Fibroblast of skin of back (primary cell): Measurements from ENCODE around the gene PLCG1.

Experiments used
- DNase-seq: peaks from one replicate; pipeline ENCODE4 v3.0.0-alpha.2; 2013

The PLCG1 gene

DNA sequence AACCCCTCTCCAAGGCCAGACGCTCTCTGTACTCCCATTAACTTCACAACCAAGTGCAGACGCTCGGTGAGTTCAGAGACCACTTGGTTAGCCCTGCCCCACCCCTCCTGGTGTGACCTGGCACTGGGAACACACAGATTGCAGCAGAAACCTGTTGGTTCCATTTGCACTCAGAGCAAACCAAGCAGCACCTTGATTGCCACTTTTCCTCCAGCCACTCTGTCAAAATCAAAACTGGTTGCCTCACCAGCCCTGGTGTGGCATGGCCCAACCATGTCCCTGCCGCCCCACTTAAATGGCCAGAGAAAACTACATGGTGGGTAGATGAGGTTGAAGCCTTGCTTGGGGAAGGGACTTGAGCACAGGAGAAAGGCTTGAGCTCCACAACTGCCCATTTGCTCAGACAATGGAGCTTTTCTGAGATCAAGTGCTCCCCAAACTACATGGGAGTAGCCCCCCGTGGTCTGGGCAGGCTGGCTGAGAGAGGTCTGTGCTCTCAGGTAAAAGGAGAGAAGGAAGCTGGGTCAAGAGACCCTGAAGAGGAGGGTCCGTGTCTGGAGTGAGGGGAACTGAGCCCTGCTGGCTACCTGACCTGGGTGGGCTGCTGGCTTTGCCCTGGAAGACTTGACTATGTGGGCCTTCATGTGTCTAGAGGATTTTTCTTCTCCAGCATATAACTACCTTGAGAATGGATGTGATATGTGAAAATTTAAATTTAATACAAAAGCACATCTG lies 43.4 kb downstream of the PLCG1 start:
- DNase-seq = no peak

DNA sequence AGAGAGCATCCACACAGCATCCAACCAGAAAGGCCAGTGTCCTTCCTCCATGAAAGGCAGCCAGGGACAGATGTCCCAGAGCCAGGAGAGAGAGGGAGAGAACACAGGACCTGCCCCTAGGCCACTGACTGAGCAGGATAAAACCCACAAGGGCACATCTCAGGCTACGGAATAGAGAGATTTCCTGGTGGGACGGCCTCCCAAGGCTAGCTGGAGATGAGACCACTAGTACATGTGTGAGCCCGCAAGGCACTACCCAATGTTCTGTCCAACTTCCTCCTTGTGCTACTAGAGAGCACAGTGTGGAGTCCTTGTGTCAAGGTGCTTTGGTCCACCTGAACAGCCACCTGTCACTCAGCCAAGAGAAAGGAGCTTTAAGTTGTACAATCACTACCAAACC lies 44.2 kb downstream of the PLCG1 start:
- DNase-seq = no peak

DNA sequence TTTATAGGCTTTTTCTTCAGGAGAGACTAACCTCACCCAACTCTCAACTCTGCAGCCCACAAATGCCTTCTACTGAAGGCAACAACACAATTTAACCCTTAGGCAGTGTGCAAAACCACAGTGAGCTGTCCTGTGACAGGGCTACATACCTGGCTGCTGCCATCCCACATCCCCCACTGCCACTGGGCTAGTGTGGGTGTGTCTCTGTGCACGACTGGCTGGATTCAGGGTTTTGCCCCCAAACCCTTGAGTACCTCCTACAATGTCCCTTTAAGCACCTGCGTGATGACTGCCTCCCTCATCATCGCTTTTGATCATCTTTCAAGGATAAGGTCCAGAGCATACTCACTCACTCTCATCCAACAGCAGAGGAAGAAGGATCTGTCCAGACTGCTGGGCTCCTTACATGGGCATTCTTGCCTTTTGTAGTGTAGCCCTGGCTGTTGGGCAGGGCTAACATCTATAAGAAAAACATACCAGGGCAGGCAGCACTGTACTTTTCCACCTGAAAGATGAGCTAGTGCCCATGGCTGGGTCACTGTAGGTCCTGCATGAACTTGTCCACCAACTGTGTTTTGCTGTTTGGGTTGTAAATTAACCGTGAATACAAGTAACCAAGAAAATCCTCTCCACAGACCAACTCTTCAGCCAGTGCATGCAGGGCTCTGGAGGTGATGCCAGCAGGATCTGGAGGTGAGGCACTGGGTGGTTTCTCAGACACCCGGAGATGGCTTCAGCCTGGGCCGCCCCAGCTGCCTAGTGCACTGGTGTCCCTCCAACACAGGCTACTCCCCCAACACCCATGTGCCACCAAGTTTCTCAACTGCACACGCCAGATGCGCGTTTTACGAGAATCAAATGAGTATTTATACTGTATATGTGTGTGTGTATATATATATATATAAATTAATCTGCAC lies 45.2 kb downstream of the PLCG1 start:
- DNase-seq = no peak

- DNase-seq = no peak
Observed at GRCh38 chr20:41183391-41183790, 46.0 kb downstream of the PLCG1 start.

DNA sequence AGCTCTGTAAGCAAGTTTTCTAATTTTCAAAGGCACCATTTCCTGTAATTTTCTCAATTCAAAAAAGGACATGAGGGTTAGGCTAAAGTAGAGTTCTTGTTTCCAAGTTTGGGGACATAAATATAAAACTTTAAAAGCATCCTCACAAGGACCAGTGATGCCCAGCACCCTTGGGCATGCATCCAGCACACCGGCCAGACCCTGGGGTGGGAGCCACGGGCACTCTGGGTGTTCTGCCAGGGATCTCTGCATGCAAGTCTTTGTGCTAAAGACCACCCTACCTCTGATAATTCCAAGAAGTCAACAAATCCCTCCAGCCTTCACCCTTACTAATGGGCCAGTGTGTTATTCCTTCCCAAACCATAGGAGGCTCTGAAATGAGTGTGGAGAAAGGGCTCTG lies 46.5 kb downstream of the PLCG1 start:
- no peak for DNase-seq

DNA sequence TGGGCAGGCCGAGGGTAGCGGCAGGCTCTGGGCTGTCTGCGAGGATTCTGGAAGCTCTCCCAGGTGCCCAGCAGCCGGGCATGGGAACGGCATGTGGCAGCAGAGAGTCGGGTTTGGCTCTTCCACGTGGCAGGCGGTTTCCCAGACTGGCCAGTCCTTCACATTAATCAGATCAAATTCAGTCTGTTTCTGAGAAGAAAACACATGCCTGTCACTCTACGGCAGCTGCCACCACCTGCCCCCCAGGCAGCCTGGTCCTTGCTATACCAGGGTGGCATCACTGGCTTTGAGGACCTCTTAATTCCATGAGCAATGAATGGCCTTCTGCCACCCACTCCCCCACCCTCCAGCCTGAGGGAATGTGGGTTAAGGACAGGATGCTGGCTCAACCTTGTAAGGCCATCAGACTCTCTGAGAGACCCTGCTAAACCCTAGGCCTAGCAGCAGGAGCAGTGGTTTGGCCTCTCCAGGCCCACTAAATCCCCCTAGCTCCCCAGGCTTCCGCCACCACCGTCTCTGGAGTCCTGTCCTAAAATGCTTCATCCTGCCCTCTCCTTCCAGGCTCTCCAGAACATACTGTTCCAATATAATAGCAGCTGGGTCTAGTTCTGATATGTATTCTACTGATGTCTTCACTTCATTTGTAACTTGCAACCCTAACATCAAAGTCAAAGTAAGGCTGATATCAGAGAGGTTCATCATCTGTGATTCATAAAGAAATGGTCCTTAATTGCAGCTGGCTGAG lies 47.8 kb downstream of the PLCG1 start:
- DNase-seq = no peak

DNA sequence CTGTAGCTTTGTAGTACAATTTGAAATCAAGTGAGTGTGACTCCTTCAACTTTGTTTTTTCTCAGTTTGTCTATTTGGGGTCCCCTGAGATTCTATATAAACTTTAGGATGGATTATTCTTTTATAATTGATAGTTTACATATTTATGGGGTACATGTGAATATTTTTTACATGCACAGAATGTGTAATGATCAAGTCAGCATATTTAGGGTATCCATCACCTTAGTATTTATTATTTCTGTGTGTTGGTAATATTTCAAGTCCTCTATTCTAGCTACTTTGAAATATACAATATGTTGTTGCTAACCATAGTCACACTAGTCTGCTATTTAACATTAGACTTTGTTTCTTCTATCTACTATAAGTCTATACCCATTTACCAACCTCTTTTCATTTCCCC lies 50.3 kb downstream of the PLCG1 start:
- DNase-seq = no peak

GRCh38 chr20:41191562-41192500 lies 54.5 kb downstream of the PLCG1 start:
- DNase-seq = no peak

GRCh38 chr20:41192575-41192974 lies 55.2 kb downstream of the PLCG1 start:
- no peak for DNase-seq

DNA sequence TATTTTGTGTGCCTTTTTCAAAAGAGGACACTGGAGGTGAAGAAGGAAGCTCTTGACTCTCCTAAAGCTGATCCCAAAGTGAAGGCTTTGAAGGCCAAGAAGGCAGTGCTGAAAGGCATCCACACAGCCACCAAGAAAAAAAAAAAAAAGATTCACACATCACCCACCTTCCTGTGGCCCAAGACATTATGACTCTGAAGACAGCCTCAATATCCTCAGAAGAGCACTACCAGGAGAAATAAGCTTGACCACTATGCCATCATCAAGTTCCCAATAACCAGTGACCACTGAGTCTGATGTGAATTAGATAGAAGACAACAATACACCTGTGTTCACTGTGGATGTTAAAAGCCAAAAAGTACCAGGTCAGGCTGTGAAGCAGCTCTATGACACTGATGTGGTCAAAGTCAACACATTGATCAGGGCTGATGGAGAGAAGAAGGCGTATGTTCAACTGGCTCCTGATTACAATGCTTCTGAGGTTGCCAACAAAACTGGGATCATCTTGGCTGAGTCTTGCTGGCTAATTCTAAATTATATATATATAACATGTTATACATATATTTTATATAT lies 59.4 kb downstream of the PLCG1 start:
- DNase-seq = no peak

DNA sequence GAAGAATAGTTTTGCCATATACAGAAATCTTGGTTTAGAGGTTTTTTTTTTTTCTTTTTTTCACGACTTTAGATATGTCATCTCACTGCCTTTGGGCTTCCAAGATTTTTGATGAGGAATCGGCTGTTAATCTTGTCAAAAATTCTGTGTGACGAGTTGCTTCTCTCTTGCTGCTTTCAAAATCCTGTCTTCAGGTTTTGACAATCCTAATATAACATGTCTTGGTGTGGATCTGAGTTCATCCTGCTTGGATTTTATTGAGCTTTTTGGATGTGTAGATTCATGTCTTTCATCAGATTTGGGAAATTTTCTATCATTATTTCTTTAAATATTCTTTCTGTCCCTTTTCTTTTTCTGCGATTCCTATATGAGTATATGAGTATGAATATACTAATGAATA lies 61.1 kb downstream of the PLCG1 start:
- no peak for DNase-seq

GRCh38 chr20:41200446-41201202 lies 63.3 kb downstream of the PLCG1 start:
- no peak for DNase-seq

GRCh38 chr20:41201760-41202159 lies 64.4 kb downstream of the PLCG1 start:
- DNase-seq = no peak

GRCh38 chr20:41202426-41202825 lies 65.1 kb downstream of the PLCG1 start:
- DNase-seq = no peak

DNA sequence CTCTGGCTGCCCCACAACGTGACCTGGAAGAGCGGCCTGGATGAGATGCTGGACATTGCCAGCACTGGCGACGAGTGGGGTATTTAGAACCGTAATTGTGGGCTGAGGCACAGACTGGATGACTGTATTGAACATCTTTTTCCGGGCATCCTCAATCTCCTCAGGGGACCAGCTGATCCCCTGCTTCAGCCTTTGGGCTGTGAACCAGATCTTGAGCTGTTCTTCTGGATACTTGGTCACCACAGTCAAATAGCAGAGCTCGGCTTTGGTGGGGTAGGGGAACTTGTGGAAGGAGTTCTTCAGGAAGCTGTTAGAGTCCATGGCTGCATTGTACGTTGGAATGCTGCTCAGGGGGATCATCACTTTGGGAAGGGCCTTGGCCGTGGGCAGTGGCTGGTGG lies 66.3 kb downstream of the PLCG1 start:
- no peak for DNase-seq

DNA sequence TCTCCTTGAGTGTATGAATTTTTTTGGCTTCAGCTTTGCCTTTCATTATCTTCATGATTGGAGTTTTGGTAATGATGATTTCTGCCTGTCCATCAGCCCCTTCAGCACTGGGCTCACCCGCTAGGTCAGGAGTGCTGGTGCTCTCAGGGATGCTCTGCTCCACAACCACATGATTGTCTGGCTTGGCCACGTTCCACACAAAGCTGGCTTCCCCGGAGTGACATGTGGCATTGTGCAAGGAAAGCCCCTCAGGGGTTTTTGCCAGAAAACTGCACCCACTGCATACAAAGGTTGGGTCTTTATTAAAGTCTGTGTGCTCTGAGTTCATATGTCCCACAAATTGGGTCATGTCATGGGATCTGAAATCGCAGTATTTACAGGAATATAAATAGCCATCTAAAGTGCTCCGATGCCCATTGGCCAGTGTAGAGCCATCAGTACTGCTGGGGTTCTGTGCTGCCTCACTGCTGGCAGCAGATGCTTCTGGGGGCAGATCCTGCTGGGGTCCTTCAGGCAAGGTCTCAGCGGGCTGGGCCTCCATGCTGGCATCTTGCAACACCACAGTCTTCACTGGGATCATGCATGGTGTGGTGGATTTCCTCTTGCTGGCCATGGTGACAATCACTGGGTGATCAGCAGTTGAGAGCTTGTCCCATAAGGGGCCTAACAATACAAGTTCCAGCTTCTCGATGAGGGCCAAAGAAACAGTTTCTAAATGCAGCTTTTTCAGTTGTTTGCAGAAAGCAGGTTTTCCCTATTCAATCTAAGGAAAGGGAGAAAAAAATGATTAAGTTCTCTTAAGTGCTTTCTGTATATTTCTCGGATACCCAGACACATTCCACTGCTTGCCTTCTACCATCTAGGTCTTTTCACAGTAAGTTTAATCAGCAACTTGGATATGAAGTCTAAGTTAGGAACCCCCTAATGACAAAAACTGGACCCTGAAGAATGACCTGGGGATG lies 67.2 kb downstream of the PLCG1 start:
- DNase-seq = no peak

DNA sequence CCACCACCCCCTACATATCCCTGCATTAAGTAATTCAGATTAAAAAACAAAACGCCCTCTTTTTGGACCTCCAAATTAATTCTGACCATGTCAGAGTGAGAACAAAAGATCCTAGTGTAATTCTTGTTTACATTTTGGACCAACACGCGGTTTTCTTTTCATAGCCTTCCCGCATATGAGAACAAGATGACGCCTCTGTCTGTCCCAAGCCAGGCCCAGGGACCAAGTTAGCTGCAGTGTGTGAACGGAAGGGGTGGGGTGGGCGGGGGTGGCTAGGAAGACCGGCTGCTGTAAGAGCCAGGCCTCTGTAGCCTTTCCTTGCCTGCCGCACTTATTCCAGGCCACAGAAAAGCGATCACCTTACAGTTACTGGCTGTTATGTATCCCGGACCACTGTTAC lies 68.0 kb downstream of the PLCG1 start:
- no peak for DNase-seq

DNA sequence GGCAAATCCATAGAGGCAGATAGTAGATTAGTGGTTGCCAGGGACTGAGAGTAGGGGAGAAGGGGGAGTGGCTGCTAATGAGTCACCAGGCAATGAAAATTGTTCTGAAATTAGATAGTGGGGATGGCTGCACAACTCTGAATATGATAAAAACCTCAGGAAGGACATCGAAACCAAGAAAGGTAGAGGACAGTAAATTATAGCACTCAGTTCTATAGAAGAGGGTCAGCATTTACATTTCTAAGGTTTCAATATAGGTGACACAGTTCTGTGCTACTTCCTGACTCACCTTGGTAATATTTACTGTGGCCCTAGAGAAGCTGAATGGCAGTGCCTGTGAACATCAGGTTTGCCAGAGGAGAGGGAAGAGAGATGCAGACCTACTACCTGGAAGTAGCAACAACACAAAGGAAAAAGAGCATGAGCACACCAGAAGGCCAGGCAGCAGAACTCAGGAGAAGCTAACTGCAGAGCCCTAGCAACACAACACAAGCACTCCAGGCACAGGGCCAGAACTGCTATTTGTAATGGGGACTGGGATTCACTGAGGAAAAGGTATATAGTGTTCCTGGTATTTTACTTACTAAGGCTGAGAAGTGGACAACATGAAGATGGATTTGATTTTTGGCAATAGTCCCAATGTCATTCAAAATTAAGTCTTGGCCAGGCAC lies 75.9 kb downstream of the PLCG1 start:
- peak; percentile 40 for DNase-seq

DNA sequence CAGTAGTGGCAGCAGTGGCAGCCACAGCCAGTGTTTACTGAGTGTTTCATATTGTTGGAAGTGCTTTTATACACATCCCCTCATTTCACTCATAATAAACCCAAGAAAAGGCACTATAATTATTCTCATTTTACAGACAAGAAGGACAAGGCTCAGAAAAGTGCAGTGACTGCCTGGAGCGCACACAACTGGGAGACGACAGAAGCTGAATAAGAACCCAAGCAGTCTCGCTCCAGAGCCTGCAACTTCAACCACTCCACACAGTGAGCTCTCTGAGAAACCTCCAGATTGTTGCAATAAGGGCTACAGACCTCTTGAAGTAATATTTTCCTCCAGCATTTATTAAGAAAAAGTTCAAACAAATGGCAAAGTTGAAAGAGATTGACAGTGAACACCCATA lies 76.9 kb downstream of the PLCG1 start:
- DNase-seq = no peak
